HCT116 (cell line): ENCODE measurements around the gene GPLD1. TPM values are rescaled to one million over a fixed set of nuclear protein-coding genes. Genes with fewer than 3 reads are reported as not detected.
A peak's percentile ranks its signal among the peaks of the same experiment; 100 is the strongest.

Experiments
- ATAC-seq: fragments of 200-7000 bp; cut with Tn5 transposase; 2 replicates; pipeline ENCODE4 v1.9.1; 2020; ENCODE audit warnings: mild to moderate bottlenecking, moderate library complexity
- BruUV-seq: library from RNA; stranded (reverse); fragments of 400-500 nt; replicated peaks from 2 replicates; lab custom pipeline; 2021; lab: Mats Ljungman, UMichigan
- CTCF ChIA-PET: fragments of 300-600 bp; sonication (Branson Sonifier 250); formaldehyde crosslinking; loops from one replicate; lab custom pipeline; 2021; ENCODE audit warnings: antibody characterized with exemption; lab: Charles Lee
- POLR2A ChIA-PET: fragments of 300-600, 350-600 bp; sonication (Branson Sonifier 250); formaldehyde crosslinking; loops from one replicate; lab custom pipeline; 2021; ENCODE audit warnings: antibody characterized with exemption; lab: Charles Lee
- RAD21 ChIA-PET, 2 experiments: fragments of 300-600 bp; sonication (Branson Sonifier 250); formaldehyde crosslinking; loops; one replicate each; lab custom pipeline; 2023; ENCODE audit warnings: low total read pairs in 2 of 2; ENCODE audit not compliant: uncharacterized antibody in 2 of 2, unreplicated experiment in 2 of 2, low non-redundant PET in 1 of 2; lab: Charles Lee
- DNase-seq: peaks from one replicate; pipeline ENCODE4 v3.0.0-alpha.2; 2010; ENCODE audit warnings: low read depth, low spot score
- H2AFZ ChIP-seq: fragments of 200-600 bp; shearing (Covaris generic), sonication (generic); 2 replicates; pipeline ENCODE4 v1.6.1; 2017; ENCODE audit warnings: low read depth, mixed run types, mixed read lengths, antibody characterized with exemption, low read length; ENCODE audit not compliant: poor library complexity, severe bottlenecking
- H3K27ac ChIP-seq: 2 replicates; pipeline ENCODE4 v1.5.1; 2012; ENCODE audit warnings: low read depth, low read length
- H3K27me3 ChIP-seq: fragments of 200-600 bp; sonication (generic); 2 replicates; pipeline ENCODE4 v1.6.1; 2016; ENCODE audit warnings: mixed run types, low read length, mixed read lengths; ENCODE audit not compliant: insufficient read depth
- H3K36me3 ChIP-seq, 2 experiments: fragments of 200-500 bp in 1 of 2; fragments of 200-600 bp in 1 of 2; sonication (Bioruptor generic) in 1 of 2; sonication (generic) in 1 of 2; 2 replicates each; pipeline versions ENCODE4 v1.5.1 to v1.6.1; 2014 to 2016; ENCODE audit warnings: low read length in 2 of 2, inconsistent platforms in 1 of 2, mixed read lengths in 1 of 2, mixed run types in 1 of 2; ENCODE audit not compliant: insufficient read depth in 2 of 2, control insufficient read depth in 1 of 2
- H3K4me1 ChIP-seq, 2 experiments: fragments of 200-600 bp in 1 of 2; sonication (generic) in 1 of 2; 2 replicates each; pipeline versions ENCODE4 v1.5.1 to v1.6.1; 2012 to 2017; ENCODE audit warnings: low read length in 2 of 2, inconsistent platforms in 1 of 2, mild to moderate bottlenecking in 1 of 2, mixed read lengths in 1 of 2, mixed run types in 1 of 2, moderate library complexity in 1 of 2; ENCODE audit not compliant: insufficient read depth in 2 of 2, control insufficient read depth in 1 of 2
- H3K4me2 ChIP-seq: fragments of 200-600 bp; sonication (generic); 2 replicates; pipeline ENCODE4 v1.6.1; 2017; ENCODE audit warnings: mixed run types, low read length, mixed read lengths
- H3K4me3 ChIP-seq, 2 experiments: fragments of 200-600 bp in 1 of 2; sonication (generic) in 1 of 2; replicated peaks in 1 of 2; 2 replicates each; pipeline ENCODE4 v1.5.1; 2011 to 2016; ENCODE audit warnings: low read length in 2 of 2, control low read depth in 1 of 2, low read depth in 1 of 2, mild to moderate bottlenecking in 1 of 2, mixed read lengths in 1 of 2, mixed run types in 1 of 2
- H3K79me2 ChIP-seq: fragments of 200-600 bp; sonication (generic); 2 replicates; pipeline ENCODE4 v1.6.1; 2017; ENCODE audit warnings: mild to moderate bottlenecking, mixed run types, low read length, moderate library complexity, mixed read lengths; ENCODE audit not compliant: insufficient read depth
- H3K9ac ChIP-seq: fragments of 200-600 bp; sonication (generic); 2 replicates; pipeline ENCODE4 v1.6.1; 2016; ENCODE audit warnings: low read length, mixed read lengths
- H3K9me2 ChIP-seq: fragments of 200-600 bp; sonication (generic), shearing (Covaris generic); 2 replicates; pipeline ENCODE4 v1.6.1; 2017; ENCODE audit warnings: mixed run types, mild to moderate bottlenecking, moderate library complexity; ENCODE audit not compliant: insufficient read depth
- H3K9me3 ChIP-seq, 2 experiments: fragments of 200-500 bp in 1 of 2; fragments of 200-600 bp in 1 of 2; sonication (Bioruptor generic) in 1 of 2; sonication (generic) in 1 of 2; 2 replicates each; pipeline ENCODE4 v1.6.1; 2014 to 2017; ENCODE audit warnings: low read length in 2 of 2, mixed read lengths in 2 of 2, inconsistent platforms in 1 of 2, low read depth in 1 of 2, mild to moderate bottlenecking in 1 of 2, mixed run types in 1 of 2, moderate library complexity in 1 of 2; ENCODE audit not compliant: control insufficient read depth in 1 of 2, insufficient read depth in 1 of 2
- H4K20me1 ChIP-seq: fragments of 200-600 bp; sonication (generic), shearing (Covaris generic); 2 replicates; pipeline ENCODE4 v1.6.1; 2017; ENCODE audit warnings: mixed run types, mild to moderate bottlenecking, moderate library complexity; ENCODE audit not compliant: insufficient read depth
- CTCF ChIP-seq, 3 experiments: fragments of 200-600 bp in 1 of 3; sonication (generic) in 1 of 3; IDR thresholded peaks in 2 of 3; conservative IDR thresholded peaks in 1 of 3; 2 replicates each; pipeline ENCODE4 v1.5.1; 2012 to 2017; ENCODE audit warnings: low read depth in 2 of 3, low read length in 2 of 3, antibody characterized with exemption in 1 of 3, borderline replicate concordance in 1 of 3, control low read depth in 1 of 3, mild to moderate bottlenecking in 1 of 3, mixed read lengths in 1 of 3, mixed run types in 1 of 3, moderate library complexity in 1 of 3; ENCODE audit not compliant: insufficient read depth in 1 of 3
- ELF1 ChIP-seq: IDR thresholded peaks from 2 replicates; pipeline ENCODE4 v1.6.1; 2012; ENCODE audit warnings: low read depth, borderline replicate concordance
- EZH2phosphoT487 ChIP-seq: fragments of 200-600 bp; IDR thresholded peaks from 2 replicates; pipeline ENCODE4 v1.6.1; 2018; ENCODE audit warnings: antibody characterized with exemption, borderline replicate concordance
- RAD21 ChIP-seq: IDR thresholded peaks from 2 replicates; pipeline ENCODE4 v1.6.1; 2012; ENCODE audit warnings: low read depth, mild to moderate bottlenecking
- ZNF274 ChIP-seq: fragments of 200-500 bp; sonication (Bioruptor generic); IDR thresholded peaks from 2 replicates; pipeline ENCODE4 v1.6.1; 2014; ENCODE audit warnings: mild to moderate bottlenecking, low read depth, low read length, inconsistent platforms
- intact Hi-C: fragments of 100-400 bp; cut with micrococcal nuclease; formaldehyde crosslinking; loops from 2 replicates; pipeline ENCODE4 v1.10.0; 2022
- total RNA-seq: library from RNA; stranded (reverse); gene quantifications from one replicate; pipeline ENCODE4 v1.2.1, GENCODE V29; 2021; ENCODE audit not compliant: unreplicated experiment

GPLD1 gene
- total RNA-seq, 1 experiment from 2014 or later, result 2.1 TPM

- no TSS peak for BruUV-seq
- CTCF ChIA-PET, result no interaction called here
Observed at GRCh38 chr6:24432611-24433010, 56.8 kb downstream of the GPLD1 start.

DNA sequence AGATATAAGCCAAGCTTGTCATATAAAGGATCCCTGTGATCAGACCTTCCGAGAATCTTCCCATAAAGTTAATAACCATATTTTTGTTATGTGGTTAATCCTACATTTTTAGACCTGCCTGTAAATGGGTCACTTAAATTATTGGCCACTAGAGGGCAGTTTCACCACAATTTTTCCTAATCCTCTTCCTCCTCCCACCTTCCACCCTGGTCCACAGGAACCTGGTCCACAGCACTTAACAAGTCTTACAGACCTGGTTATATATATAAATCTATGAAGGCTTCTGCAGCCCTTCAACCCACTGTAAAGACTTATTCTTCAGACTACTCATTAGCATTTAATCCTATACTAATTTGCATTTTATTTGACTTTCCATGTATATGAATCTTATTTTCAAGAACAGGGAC, 58.3 kb downstream of the GPLD1 start:
- RAD21 ChIA-PET, result no interaction called here
- no peaks in the 10 kb centered on the region for H3K27me3 ChIP-seq
- TF ChIP-seq RAD21, result peak; percentile 73
- TF ChIP-seq ELF1, result no peak
- TF ChIP-seq CTCF (IDR thresholded peaks at IDR 0.05 in 2 of 3, conservative IDR thresholded peaks at IDR 0.05 in 1 of 3; ENCODE audit: borderline replicate concordance in 1 of 3, insufficient read depth in 1 of 3, low read depth in 2 of 3, low read length in 2 of 3), result peak; percentile 60 to 77 (median 68); a peak in 5 of 6 replicates
- TF ChIP-seq, all 23 proteins: peak for 2
- peak; percentile 38 for DNase-seq
- Histone ChIP-seq H3K9me3 (no peaks in the 10 kb centered on the region), H3K4me3 (no peak overlapping the region), H3K4me1 (peaks cover 0 to 7% of the 10 kb centered on the region in 2 experiments; a peak in 2 of 4 replicates), H3K9me2 (no peaks in the 10 kb centered on the region), H3K9ac (no peak overlapping the region), H3K27ac (no peak overlapping the region), H3K36me3 (peaks cover 0 to 3% of the 10 kb centered on the region in 2 experiments; a peak in 2 of 4 replicates), H3K4me2 (no peak overlapping the region), H4K20me1 (no peaks in the 10 kb centered on the region), H2AFZ (no peak overlapping the region), H3K79me2 (no peaks in the 10 kb centered on the region)
- CTCF ChIA-PET, result interaction anchor here (0.7 to 1.1 kb wide), 2 partner anchors 90 to 102 kb away, joined by 3 read pairs; no protein-coding TSS in a partner anchor
- ATAC-seq, result peak; percentile 90
- POLR2A ChIA-PET, result no interaction called here
- no TSS peak for BruUV-seq
- intact Hi-C loops, result loop anchor here (1.0 to 5.0 kb wide), 3 partner anchors 90 to 336 kb away; no protein-coding TSS in a partner anchor

More at GRCh38 chr6:24432611-24433010, 56.8 kb downstream of the GPLD1 start:
- no peak overlapping the region for H3K9ac ChIP-seq
- no peaks in the 10 kb centered on the region for H3K9me2 ChIP-seq
- H3K79me2 ChIP-seq, result no peaks in the 10 kb centered on the region
- no peaks in the 10 kb centered on the region for H4K20me1 ChIP-seq
- ChIA-PET POLR2A (no interaction called here), RAD21 (no interaction called here)
- H2AFZ ChIP-seq, result no peak overlapping the region
- intact Hi-C loops, result loop anchor here (5.0 kb wide), 1 partner anchor 335 kb away; no protein-coding TSS in a partner anchor
- no peak overlapping the region for H3K4me3 ChIP-seq
- H3K27ac ChIP-seq, result no peak overlapping the region
- ATAC-seq (no peak), DNase-seq (no peak)
- H3K36me3 ChIP-seq, result no peaks in the 10 kb centered on the region
- peaks cover 0 to 7% of the 10 kb centered on the region in 2 experiments; a peak in 2 of 4 replicates for H3K4me1 ChIP-seq
- H3K27me3 ChIP-seq, result no peaks in the 10 kb centered on the region
- no peaks in the 10 kb centered on the region for H3K9me3 ChIP-seq
- no peak overlapping the region for H3K4me2 ChIP-seq
- TF ChIP-seq EZH2phosphoT487 (no peak), RAD21 (no peak), ZNF274 (no peak)
